Esophagus squamous epithelium (tissue), 4 donors: ENCODE measurements around the gene CCDC107.

Source experiments
- POLR2A ChIP-seq, 4 donors: fragments of 450-650 bp; IDR thresholded peaks; one replicate each; pipeline ENCODE4 v1.6.1; 2017; ENCODE audit warnings: antibody characterized with exemption in 4 of 4, mild to moderate bottlenecking in 4 of 4, moderate library complexity in 3 of 4
- TF ChIP-seq, protein P1 (sequence below), 6 experiments: fragments of 450-650 bp in 4 of 6; fragments of 200-600 bp in 2 of 6; sonication (generic) in 2 of 6; IDR thresholded peaks; one replicate each; pipeline ENCODE4 v1.5.1; 2016 to 2019; ENCODE audit warnings: antibody characterized with exemption in 6 of 6, mild to moderate bottlenecking in 4 of 6, moderate library complexity in 4 of 6

DNA sequence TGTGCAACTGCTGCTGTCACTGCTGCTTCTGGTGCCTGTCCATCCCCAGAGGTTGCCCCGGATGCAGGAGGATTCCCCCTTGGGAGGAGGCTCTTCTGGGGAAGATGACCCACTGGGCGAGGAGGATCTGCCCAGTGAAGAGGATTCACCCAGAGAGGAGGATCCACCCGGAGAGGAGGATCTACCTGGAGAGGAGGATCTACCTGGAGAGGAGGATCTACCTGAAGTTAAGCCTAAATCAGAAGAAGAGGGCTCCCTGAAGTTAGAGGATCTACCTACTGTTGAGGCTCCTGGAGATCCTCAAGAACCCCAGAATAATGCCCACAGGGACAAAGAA lies 15.9 kb downstream of the CCDC107 start:
- TF ChIP-seq POLR2A (IDR thresholded peaks at IDR 0.05): no peak
- TF ChIP-seq, protein P1, sequence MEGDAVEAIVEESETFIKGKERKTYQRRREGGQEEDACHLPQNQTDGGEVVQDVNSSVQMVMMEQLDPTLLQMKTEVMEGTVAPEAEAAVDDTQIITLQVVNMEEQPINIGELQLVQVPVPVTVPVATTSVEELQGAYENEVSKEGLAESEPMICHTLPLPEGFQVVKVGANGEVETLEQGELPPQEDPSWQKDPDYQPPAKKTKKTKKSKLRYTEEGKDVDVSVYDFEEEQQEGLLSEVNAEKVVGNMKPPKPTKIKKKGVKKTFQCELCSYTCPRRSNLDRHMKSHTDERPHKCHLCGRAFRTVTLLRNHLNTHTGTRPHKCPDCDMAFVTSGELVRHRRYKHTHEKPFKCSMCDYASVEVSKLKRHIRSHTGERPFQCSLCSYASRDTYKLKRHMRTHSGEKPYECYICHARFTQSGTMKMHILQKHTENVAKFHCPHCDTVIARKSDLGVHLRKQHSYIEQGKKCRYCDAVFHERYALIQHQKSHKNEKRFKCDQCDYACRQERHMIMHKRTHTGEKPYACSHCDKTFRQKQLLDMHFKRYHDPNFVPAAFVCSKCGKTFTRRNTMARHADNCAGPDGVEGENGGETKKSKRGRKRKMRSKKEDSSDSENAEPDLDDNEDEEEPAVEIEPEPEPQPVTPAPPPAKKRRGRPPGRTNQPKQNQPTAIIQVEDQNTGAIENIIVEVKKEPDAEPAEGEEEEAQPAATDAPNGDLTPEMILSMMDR (IDR thresholded peaks at IDR 0.05): no peak
